GM12878 (cell line): ENCODE data around the gene SLC38A7. TPM values are rescaled to one million over a fixed set of nuclear protein-coding genes. Genes with fewer than 3 reads are reported as not detected.
A peak's percentile ranks its signal among the peaks of the same experiment; 100 is the strongest.

Experiments used
- ATF7 ChIP-seq: fragments of 450-650 bp; IDR thresholded peaks from 2 replicates; pipeline ENCODE4 v1.6.1; 2016; ENCODE audit warnings: low read depth, mild to moderate bottlenecking
- FOXK2 ChIP-seq: fragments of 450-650 bp; IDR thresholded peaks from 2 replicates; pipeline ENCODE4 v1.6.1; 2017; ENCODE audit warnings: mild to moderate bottlenecking, moderate library complexity
- HDAC2 ChIP-seq: fragments of 200-600 bp; sonication (generic); IDR thresholded peaks from 2 replicates; pipeline ENCODE4 v1.6.1; 2017
- IKZF1 ChIP-seq: fragments of 450-650 bp; conservative IDR thresholded peaks from 2 replicates; pipeline ENCODE4 v1.6.1; 2017; ENCODE audit warnings: antibody characterized with exemption, mild to moderate bottlenecking
- IKZF2 ChIP-seq, 2 experiments: fragments of 450-650 bp; IDR thresholded peaks; 2 replicates each; pipeline ENCODE4 v1.6.1; 2017; ENCODE audit warnings: mild to moderate bottlenecking in 2 of 2, moderate library complexity in 2 of 2
- JUND ChIP-seq: IDR thresholded peaks from 2 replicates; pipeline ENCODE4 v1.6.1; 2012; ENCODE audit warnings: low read depth, mild to moderate bottlenecking, low read length, improper control_type of control experiment, moderate library complexity
- LARP7 ChIP-seq: fragments of 450-650 bp; IDR thresholded peaks from 2 replicates; pipeline ENCODE4 v1.6.1; 2017; ENCODE audit warnings: mild to moderate bottlenecking
- MEF2B ChIP-seq: fragments of 450-650 bp; IDR thresholded peaks from 2 replicates; pipeline ENCODE4 v1.6.1; 2018; ENCODE audit warnings: mild to moderate bottlenecking, moderate library complexity; ENCODE audit not compliant: partially characterized antibody, poor library complexity, severe bottlenecking
- MYB ChIP-seq: fragments of 150-350 bp; IDR thresholded peaks from 2 replicates; pipeline ENCODE4 v1.6.1; 2014; ENCODE audit warnings: mild to moderate bottlenecking, low read depth, low read length, borderline replicate concordance
- MYC ChIP-seq: IDR thresholded peaks from 2 replicates; pipeline ENCODE4 v1.6.1; 2011; ENCODE audit warnings: mild to moderate bottlenecking, low read length, moderate library complexity, inconsistent platforms; ENCODE audit not compliant: insufficient read depth, insufficient replicate concordance, insufficient read length, severe bottlenecking
- NR2C2 ChIP-seq: IDR thresholded peaks from 2 replicates; pipeline ENCODE4 v1.6.1; 2011; ENCODE audit warnings: borderline replicate concordance, low read depth; ENCODE audit not compliant: control insufficient read depth, insufficient read length
- PML ChIP-seq: IDR thresholded peaks from 2 replicates; pipeline ENCODE4 v1.6.1; 2012; ENCODE audit warnings: low read length, inconsistent platforms
- POLR2AphosphoS5 ChIP-seq: IDR thresholded peaks from 2 replicates; pipeline ENCODE4 v1.6.1; 2011; ENCODE audit warnings: mild to moderate bottlenecking, low read length, inconsistent platforms
- RCOR1 ChIP-seq: conservative IDR thresholded peaks from 2 replicates; pipeline ENCODE4 v1.6.1; 2012; ENCODE audit warnings: low read depth, low read length, improper control_type of control experiment
- SIX5 ChIP-seq: IDR thresholded peaks from 2 replicates; pipeline ENCODE4 v1.6.1; 2011; ENCODE audit warnings: mild to moderate bottlenecking, low read depth, low read length, moderate library complexity; ENCODE audit not compliant: severe bottlenecking
- SMC3 ChIP-seq: IDR thresholded peaks from 2 replicates; pipeline ENCODE4 v1.6.1; 2011; ENCODE audit warnings: low read length, improper control_type of control experiment, borderline replicate concordance
- TARDBP ChIP-seq: IDR thresholded peaks from 2 replicates; pipeline ENCODE4 v1.6.1; 2016; ENCODE audit warnings: borderline replicate concordance
- TCF3 ChIP-seq: IDR thresholded peaks from 2 replicates; pipeline ENCODE4 v1.6.1; 2012; ENCODE audit warnings: low read depth, mild to moderate bottlenecking, low read length, borderline replicate concordance; ENCODE audit not compliant: insufficient read depth
- ZBED1 ChIP-seq: IDR thresholded peaks from 2 replicates; pipeline ENCODE4 v1.6.1; 2016; ENCODE audit warnings: borderline replicate concordance
- polyA plus RNA-seq, 11 experiments: library from polyadenylated mRNA; depleted of rRNA in 4 of 11; unstranded in 6 of 11; stranded (reverse) in 5 of 11; fragments of >200 nt; fragmentation: Nextera tagmentation in 4 of 11; fragmentation: Illumina TruSeq in 1 of 11; extraction: Ambion mirVana in 4 of 11; extraction: Trizol in 1 of 11; gene quantifications; 1 replicate in 1 of 11; 2 replicates in 10 of 11; pipeline versions ENCODE4 v1.2.1 to v1.2.3, GENCODE V29; 2011 to 2016; ENCODE audit warnings: inconsistent platforms in 2 of 11, missing spikeins in 2 of 11, low read depth in 1 of 11
- total RNA-seq, 4 experiments: library from RNA; depleted of rRNA in 3 of 4; stranded (reverse); fragments of >200 nt in 3 of 4; fragmentation: Illumina TruSeq in 1 of 4; extraction: Trizol in 1 of 4; gene quantifications; 2 replicates each; pipeline versions ENCODE4 v1.2.1 to v1.2.3, GENCODE V29; 2013 to 2021
- TF ChIP-seq, protein P1 (sequence below): fragments of 450-650 bp; IDR thresholded peaks from 2 replicates; pipeline ENCODE4 v1.6.1; 2014; ENCODE audit warnings: mild to moderate bottlenecking
- TF ChIP-seq, protein P2 (sequence below), 3 experiments: IDR thresholded peaks in 2 of 3; conservative IDR thresholded peaks in 1 of 3; 2 replicates each; pipeline ENCODE4 v1.5.1; 2011; ENCODE audit warnings: low read depth in 3 of 3, low read length in 3 of 3, mild to moderate bottlenecking in 3 of 3, control low read depth in 2 of 3, moderate library complexity in 2 of 3, inconsistent platforms in 1 of 3, mixed read lengths in 1 of 3; ENCODE audit not compliant: control insufficient read depth in 2 of 3, insufficient read depth in 1 of 3; ENCODE audit errors: extremely low read depth in 1 of 3
- TF ChIP-seq, protein P3 (sequence below): fragments of 450-650 bp; IDR thresholded peaks from 2 replicates; pipeline ENCODE4 v1.6.1; 2016; ENCODE audit warnings: mild to moderate bottlenecking, moderate library complexity, borderline replicate concordance

SLC38A7 gene
- total and polyA plus RNA-seq, 10 of the 15 experiments (the other 5 are each of a cell fraction or from before 2014, with no cell fraction given) = 1.4 to 7.8 (median 4.7) TPM

DNA sequence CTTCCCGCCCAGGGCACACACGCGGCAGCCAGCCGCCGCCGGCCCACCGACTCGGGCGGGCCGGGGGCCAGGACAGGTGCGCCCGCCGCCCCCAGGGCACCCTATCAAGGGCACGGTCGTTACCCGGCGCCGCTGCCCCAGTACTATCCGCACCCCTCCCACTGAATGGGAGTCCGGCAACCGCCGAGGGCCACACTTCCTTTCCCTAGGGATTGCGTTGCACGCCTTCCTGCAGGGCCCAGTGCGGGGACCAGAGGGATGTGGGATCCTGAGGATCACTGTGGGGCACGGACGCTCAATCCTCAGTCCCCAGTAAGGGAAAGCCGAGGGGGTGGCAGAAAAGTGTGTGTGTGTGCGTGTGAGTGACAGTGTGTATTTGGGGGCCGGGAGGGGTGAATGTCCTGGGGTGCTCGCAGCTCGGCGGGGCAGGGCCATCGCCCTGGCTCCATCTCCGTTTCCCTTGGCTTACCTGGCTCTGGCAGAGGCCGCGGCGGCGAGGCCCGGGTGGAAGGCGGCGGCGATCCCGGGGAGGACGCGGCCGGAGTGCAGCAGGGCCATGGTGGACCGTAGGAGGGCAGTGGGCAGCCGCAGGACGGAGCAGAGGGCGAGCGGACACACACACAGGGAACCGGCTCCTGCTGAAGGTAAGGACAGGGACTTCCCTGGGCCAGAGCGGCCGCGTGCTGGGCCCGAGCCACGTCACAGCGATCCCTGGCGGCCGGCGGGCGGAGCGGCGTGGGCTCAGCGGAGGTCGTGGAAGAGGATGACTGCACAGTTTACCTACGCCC lies 49.3 kb upstream of the SLC38A7 start, which contains the start of gene GOT2 (continued):
- TF ChIP-seq, protein P1, sequence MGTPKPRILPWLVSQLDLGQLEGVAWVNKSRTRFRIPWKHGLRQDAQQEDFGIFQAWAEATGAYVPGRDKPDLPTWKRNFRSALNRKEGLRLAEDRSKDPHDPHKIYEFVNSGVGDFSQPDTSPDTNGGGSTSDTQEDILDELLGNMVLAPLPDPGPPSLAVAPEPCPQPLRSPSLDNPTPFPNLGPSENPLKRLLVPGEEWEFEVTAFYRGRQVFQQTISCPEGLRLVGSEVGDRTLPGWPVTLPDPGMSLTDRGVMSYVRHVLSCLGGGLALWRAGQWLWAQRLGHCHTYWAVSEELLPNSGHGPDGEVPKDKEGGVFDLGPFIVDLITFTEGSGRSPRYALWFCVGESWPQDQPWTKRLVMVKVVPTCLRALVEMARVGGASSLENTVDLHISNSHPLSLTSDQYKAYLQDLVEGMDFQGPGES = no peak
- 0 out of 2 replicates have a peak, but pooled peaks have one; percentile 17 for TF ChIP-seq SMC3
- TF ChIP-seq, protein P2, sequence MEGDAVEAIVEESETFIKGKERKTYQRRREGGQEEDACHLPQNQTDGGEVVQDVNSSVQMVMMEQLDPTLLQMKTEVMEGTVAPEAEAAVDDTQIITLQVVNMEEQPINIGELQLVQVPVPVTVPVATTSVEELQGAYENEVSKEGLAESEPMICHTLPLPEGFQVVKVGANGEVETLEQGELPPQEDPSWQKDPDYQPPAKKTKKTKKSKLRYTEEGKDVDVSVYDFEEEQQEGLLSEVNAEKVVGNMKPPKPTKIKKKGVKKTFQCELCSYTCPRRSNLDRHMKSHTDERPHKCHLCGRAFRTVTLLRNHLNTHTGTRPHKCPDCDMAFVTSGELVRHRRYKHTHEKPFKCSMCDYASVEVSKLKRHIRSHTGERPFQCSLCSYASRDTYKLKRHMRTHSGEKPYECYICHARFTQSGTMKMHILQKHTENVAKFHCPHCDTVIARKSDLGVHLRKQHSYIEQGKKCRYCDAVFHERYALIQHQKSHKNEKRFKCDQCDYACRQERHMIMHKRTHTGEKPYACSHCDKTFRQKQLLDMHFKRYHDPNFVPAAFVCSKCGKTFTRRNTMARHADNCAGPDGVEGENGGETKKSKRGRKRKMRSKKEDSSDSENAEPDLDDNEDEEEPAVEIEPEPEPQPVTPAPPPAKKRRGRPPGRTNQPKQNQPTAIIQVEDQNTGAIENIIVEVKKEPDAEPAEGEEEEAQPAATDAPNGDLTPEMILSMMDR (IDR thresholded peaks at IDR 0.05 in 2 of 3, conservative IDR thresholded peaks at IDR 0.05 in 1 of 3; ENCODE audit: control insufficient read depth in 2 of 3, extremely low read depth in 1 of 3, insufficient read depth in 1 of 3, low read depth in 3 of 3, low read length in 3 of 3) = peak; percentile 96 to 98 (median 98); a peak in 5 of 6 replicates
- TF ChIP-seq SIX5 = peak; percentile 20
- no peak for TF ChIP-seq FOXK2
- peak; percentile 35 for TF ChIP-seq MYC
- no peak for TF ChIP-seq PML
- no peak for TF ChIP-seq NR2C2
- TF ChIP-seq, protein P3, sequence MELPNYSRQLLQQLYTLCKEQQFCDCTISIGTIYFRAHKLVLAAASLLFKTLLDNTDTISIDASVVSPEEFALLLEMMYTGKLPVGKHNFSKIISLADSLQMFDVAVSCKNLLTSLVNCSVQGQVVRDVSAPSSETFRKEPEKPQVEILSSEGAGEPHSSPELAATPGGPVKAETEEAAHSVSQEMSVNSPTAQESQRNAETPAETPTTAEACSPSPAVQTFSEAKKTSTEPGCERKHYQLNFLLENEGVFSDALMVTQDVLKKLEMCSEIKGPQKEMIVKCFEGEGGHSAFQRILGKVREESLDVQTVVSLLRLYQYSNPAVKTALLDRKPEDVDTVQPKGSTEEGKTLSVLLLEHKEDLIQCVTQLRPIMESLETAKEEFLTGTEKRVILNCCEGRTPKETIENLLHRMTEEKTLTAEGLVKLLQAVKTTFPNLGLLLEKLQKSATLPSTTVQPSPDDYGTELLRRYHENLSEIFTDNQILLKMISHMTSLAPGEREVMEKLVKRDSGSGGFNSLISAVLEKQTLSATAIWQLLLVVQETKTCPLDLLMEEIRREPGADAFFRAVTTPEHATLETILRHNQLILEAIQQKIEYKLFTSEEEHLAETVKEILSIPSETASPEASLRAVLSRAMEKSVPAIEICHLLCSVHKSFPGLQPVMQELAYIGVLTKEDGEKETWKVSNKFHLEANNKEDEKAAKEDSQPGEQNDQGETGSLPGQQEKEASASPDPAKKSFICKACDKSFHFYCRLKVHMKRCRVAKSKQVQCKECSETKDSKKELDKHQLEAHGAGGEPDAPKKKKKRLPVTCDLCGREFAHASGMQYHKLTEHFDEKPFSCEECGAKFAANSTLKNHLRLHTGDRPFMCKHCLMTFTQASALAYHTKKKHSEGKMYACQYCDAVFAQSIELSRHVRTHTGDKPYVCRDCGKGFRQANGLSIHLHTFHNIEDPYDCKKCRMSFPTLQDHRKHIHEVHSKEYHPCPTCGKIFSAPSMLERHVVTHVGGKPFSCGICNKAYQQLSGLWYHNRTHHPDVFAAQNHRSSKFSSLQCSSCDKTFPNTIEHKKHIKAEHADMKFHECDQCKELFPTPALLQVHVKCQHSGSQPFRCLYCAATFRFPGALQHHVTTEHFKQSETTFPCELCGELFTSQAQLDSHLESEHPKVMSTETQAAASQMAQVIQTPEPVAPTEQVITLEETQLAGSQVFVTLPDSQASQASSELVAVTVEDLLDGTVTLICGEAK = no peak
- no peak for TF ChIP-seq ATF7
- peak; percentile 84 for TF ChIP-seq IKZF1
- TF ChIP-seq JUND = no peak
- TF ChIP-seq HDAC2 = no peak
- TF ChIP-seq RCOR1 = no peak
- peak; percentile 83 for TF ChIP-seq POLR2AphosphoS5
- TF ChIP-seq TCF3 = peak; percentile 59; the same call in 1 of the 2 replicates
- no peak; the same call in 1 of the 2 replicates for TF ChIP-seq TARDBP
- TF ChIP-seq LARP7 = peak; percentile 65; the same call in 1 of the 2 replicates
- TF ChIP-seq MYB = no peak
- peak; percentile 44 to 52; a peak in 2 of 4 replicates for TF ChIP-seq IKZF2 (IDR thresholded peaks at IDR 0.05)
- TF ChIP-seq ZBED1 = no peak
- TF ChIP-seq MEF2B = peak; percentile 84
